GM18507 (cell line): ENCODE measurements around the gene LSM12.
"Not testable (repeated sequence)": the region's sequence is repeated elsewhere in the genome, so short reads cannot be mapped to it uniquely, and the experiment has no call there.

ENCODE experiments used
- DNase-seq: peaks from one replicate; pipeline ENCODE4 v3.0.0; 2011; ENCODE audit warnings: low read depth; ENCODE audit not compliant: insufficient read length; ENCODE audit errors: extremely low spot score
- FAIRE-seq: peaks from 2 replicates; lab custom pipeline; 2011; peaks lifted over from hg19 to GRCh38; lab: Jason Lieb, UNC

Gene LSM12

DNA sequence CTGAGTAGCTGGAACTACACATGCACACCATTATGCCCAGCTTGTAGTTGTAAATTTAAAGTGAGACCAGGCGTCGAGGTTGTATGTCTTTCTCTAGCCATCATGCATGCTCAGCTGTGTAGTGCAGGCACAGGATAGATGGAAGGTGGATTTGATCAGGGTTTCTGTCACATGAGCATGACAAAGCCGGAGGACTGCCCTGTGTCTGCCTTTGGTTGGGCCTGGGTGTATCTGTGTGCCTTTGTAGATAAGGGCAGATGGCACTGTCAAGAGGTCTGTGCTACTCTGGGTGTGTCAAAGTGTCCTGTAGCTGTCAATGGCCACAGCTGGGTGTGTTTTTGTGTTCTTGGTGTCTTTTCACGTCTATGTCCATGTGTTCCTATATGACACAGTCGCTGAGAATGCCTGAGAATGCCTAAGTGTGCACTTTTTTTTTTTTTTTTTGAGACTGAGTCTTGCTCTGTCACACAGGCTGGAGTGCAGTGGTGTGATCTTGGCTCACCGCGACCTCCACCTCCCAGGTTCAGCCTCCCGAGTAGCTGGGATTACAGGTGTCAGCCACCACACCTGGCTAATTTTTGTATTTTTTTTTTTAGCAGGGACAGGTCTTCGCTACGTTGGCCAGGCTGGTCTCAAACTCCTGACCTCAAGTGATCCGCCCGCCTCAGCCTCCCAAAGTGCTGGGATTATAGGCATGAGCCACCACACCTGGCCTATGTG, 66.2 kb downstream of the LSM12 start:
- FAIRE-seq, result no peak
- DNase-seq, result no peak

DNA sequence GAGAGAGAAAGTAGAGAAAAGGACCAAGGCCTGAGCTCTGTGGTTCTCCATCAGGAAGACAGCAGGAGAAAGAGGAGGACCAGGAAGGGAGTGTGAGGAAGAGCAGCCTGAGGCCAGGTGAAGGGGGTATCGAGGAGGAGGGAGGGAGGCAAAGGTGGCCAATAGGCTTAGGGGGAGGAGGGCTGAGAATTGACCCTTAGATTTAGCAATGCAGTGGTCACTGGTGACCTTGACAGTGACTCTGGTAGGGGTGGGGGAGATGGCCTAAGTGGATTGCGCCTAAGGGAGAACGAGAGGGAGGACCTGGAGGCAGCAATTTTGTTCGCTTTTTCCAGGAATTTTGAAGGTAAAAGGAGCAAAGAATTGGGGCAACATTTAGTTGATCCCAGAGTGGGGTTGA, 67.4 kb downstream of the LSM12 start:
- DNase-seq (no peak), FAIRE-seq (no peak)

- DNase-seq (no peak), FAIRE-seq (no peak)
Measured at GRCh38 chr17:43998552-43998951, 67.9 kb downstream of the LSM12 start.

DNA sequence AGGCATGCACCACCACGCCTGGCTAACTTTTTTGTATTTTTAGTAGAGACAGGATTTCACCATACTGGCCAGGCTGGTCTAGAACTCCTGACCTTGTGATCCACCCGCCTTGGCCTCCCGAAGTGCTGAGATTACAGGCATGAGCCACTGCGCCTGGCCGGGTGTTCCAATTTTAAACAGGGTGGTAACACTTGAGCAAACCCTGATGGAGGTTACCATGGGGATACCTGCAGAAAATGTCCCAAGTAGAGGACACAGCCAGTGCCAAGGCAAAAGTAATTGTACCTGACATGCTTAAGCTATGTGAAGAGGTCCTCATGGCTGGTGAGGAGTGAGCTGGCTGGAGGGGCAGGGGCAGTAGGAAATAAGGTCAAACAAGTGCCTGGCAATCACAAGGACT, 69.3 kb downstream of the LSM12 start:
- FAIRE-seq, DNase-seq: not testable (repeated sequence)

GRCh38 chr17:43995150-43995471, 71.4 kb downstream of the LSM12 start:
- FAIRE-seq (no peak), DNase-seq (no peak)

DNA sequence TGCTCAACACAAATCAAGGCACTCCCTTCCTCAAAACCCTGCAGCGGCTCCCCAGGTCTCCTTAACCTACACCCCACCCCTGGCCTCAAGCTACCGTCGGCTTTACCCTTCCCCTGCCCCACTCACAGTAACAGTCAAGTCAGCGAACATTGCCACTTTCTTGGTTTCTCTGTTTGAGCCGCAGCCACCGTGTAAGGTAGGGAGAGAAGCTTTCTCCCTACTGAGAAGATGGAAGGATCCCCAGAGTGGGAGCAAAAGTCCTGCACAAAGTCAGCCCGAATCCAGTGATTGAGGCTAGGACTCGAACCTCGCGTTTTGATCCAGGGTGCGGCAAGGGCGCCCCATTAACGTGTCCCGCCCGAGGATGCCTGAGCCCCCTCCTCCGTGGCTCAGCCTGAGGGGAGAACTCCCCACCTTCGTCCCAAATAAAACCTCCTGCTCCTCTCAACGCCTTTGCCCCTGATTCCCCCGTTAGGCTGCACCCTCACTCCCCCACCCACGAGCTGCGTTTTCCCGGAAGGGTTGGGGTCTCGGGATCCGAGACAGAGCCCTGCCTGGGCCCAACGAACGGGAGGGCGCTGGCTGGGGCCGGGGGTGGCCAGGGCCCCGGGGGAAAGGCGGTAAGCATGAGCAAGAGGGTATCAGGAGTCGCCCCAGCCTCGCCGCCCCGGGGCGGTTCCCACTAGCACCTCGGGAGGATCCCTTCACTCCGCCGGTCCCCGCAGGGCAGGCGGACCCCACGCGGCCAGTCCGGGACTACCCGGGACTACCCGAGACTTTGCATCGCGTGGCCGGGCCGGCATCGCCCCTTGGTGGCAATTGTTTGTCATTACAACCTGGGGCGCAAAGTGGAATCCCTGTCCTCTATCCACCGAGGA, 72.0 kb downstream of the LSM12 start:
- DNase-seq (peak; percentile 51), FAIRE-seq (no peak)

GRCh38 chr17:43992641-43993040, 73.8 kb downstream of the LSM12 start:
- FAIRE-seq (no peak), DNase-seq (no peak)

- no peak for DNase-seq
- FAIRE-seq, result no peak
Measured at GRCh38 chr17:43988301-43988700, 78.2 kb downstream of the LSM12 start.

DNA sequence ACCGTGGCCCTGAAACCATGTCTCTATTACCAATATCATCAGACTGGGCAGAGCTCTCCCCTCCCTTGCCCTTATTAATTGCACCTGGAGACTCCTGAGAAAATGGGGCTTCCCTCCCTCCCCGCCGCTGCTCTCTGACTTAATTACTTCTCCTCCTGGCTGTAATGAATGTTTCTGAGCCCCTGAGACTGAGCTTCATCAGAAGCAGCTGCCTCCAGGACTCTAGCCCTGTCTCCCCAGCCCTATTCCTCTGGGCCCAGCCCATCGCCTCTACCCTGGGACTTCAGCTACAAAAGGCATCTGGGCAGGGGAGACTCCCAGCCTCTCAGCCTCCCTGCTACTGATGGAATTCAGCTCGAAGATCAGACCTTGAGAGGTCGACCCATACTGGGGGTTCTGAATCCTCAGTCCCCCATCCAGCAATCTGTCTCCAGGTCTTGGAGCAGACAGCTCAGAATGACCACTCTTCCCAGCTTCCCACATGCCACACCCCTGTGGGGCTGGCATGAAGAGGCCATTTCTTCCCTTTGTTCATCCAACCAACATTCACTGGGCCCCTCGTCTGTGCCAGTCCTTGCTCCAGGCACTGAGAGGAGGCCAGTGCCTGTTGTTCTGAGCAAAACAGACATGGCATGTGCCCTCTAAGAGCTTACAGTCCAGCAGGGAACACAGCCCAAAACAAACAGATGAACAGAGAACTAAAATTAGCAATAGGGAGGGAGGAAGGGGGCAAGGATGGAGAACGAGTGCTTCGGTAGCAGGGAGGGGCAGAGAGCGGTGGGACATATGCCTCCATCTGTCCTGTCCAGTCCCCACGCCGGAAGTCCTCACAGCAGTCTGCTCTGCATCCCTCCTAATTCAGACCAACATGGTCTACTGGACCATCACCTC, 79.1 kb downstream of the LSM12 start:
- no peak for FAIRE-seq
- no peak for DNase-seq

DNA sequence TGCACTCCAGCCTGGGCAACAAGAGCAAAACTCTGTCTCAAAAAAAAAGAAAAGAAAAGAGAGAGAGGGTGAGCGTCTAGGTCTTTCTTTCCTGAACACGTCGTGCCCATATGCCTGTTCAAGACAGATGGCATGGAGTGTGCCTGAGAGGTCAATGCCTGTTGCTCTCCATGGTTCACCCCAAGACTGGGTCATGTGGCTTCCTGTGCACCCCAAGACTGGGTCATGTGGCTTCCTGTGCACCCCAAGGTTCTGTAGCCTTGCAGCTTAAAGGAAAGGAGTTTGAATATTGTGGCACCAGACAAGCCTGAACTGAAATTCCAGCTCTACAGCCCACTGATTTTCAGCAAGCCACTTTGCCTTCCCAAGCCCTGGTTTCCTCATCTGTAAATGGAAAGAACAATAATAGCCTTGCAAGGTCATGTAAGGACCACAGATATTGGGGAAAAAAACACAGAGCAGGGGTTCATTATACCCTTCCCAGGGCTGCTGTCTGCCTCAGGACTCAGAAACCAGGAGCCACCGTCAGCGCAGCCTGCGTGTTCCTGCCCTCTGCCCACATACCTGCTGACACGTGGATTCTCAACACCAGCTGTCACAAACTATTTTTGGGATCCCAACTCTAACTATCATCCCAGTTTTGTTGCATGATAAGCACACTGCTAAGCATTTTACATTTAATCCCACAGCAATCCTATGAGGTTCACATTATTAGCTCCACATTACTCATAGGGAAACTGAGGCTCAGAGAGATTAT, 80.1 kb downstream of the LSM12 start:
- DNase-seq, result no peak
- FAIRE-seq, result no peak

DNA sequence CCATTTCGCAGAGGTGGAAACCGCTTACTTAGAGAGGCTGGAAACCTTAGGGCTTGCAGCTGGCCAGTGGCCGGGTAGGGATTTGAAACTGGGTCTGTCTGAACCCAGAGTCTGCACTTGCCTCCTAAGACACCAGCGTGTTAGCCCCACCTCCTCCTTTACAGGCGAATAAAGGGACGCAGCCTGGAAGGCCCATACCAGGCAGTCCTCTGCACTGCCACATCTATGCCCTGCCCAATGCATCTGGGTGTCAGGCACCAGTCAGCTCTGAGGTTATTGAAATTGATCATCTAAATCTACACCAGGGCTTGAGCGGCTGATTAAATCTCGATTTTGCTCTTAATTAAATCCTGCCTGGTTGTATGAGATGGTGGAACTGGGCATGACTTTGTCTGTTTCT, 82.0 kb downstream of the LSM12 start:
- DNase-seq (no peak), FAIRE-seq (no peak)
